ENCODE results near the gene PRRG4. TPM values are rescaled to one million over a fixed set of nuclear protein-coding genes. Genes with fewer than 3 reads are reported as not detected.
A peak's percentile ranks its signal among the peaks of the same experiment; 100 is the strongest.
"Not testable (repeated sequence)": the region's sequence is repeated elsewhere in the genome, so short reads cannot be mapped to it uniquely, and the experiment has no call there.

The PRRG4 gene
- total RNA-seq, 1 donor from 2014 or later = 1.1 TPM

- intact Hi-C loops (cut with micrococcal nuclease) = no loop called here
- no peak overlapping the region for H3K4me3 Mint-ChIP-seq (ENCODE audit: low read depth)
- no peak for DNase-seq (ENCODE audit: low spot score)
- peaks cover 20% of the 10 kb centered on the region for H3K4me1 Mint-ChIP-seq (ENCODE audit: low read depth)
- H3K36me3 Mint-ChIP-seq (ENCODE audit: low read depth) = no peaks in the 10 kb centered on the region
- no peak overlapping the region for H3K27ac Mint-ChIP-seq
- H3K9me3 Mint-ChIP-seq = no peaks in the 10 kb centered on the region
- peaks cover 6% of the 10 kb centered on the region for H3K27me3 Mint-ChIP-seq (ENCODE audit: low read depth)
Measured at GRCh38 chr11:32817852-32818183, 11.9 kb upstream of the PRRG4 start.

GRCh38 chr11:32819187-32819586 lies 10.5 kb upstream of the PRRG4 start:
- H3K4me1 Mint-ChIP-seq (ENCODE audit: low read depth) = peaks cover 20% of the 10 kb centered on the region
- H3K27me3 Mint-ChIP-seq (ENCODE audit: low read depth) = peaks cover 6% of the 10 kb centered on the region
- H3K27ac Mint-ChIP-seq = no peak overlapping the region
- no peaks in the 10 kb centered on the region for H3K36me3 Mint-ChIP-seq (ENCODE audit: low read depth)
- no peak overlapping the region for H3K4me3 Mint-ChIP-seq (ENCODE audit: low read depth)
- intact Hi-C loops (cut with micrococcal nuclease) = no loop called here
- no peaks in the 10 kb centered on the region for H3K9me3 Mint-ChIP-seq
- DNase-seq (ENCODE audit: low spot score) = no peak

GRCh38 chr11:32820497-32820896 lies 9.2 kb upstream of the PRRG4 start:
- no peak for DNase-seq (ENCODE audit: low spot score)
- Mint-ChIP-seq H3K4me1 (ENCODE audit: low read depth) (peaks cover 19% of the 10 kb centered on the region), H3K4me3 (ENCODE audit: low read depth) (no peak overlapping the region), H3K36me3 (ENCODE audit: low read depth) (no peaks in the 10 kb centered on the region), H3K9me3 (no peaks in the 10 kb centered on the region), H3K27ac (peak overlapping the region; percentile 47), H3K27me3 (ENCODE audit: low read depth) (peaks cover 3% of the 10 kb centered on the region)
- intact Hi-C loops (cut with micrococcal nuclease) = loop anchor here (5.0 kb wide), 1 partner anchor 242 kb away; no protein-coding TSS in a partner anchor

GRCh38 chr11:32821517-32821916 lies 8.2 kb upstream of the PRRG4 start:
- Mint-ChIP-seq H3K9me3 (no peaks in the 10 kb centered on the region), H3K27me3 (ENCODE audit: low read depth) (no peaks in the 10 kb centered on the region), H3K36me3 (ENCODE audit: low read depth) (no peaks in the 10 kb centered on the region), H3K4me1 (ENCODE audit: low read depth) (peaks cover 19% of the 10 kb centered on the region), H3K4me3 (ENCODE audit: low read depth) (no peak overlapping the region), H3K27ac (peak overlapping the region; percentile 32)
- DNase-seq (ENCODE audit: low spot score) = no peak
- intact Hi-C loops (cut with micrococcal nuclease) = loop anchor here (1.0 to 5.0 kb wide), 3 partner anchors 8 to 241 kb away; partner anchors contain the start of gene PRRG4

GRCh38 chr11:32821917-32822560 lies 7.7 kb upstream of the PRRG4 start:
- H3K4me1 Mint-ChIP-seq (ENCODE audit: low read depth) = peaks cover 19% of the 10 kb centered on the region
- H3K27ac Mint-ChIP-seq = peak overlapping the region; percentile 32
- no peaks in the 10 kb centered on the region for H3K9me3 Mint-ChIP-seq
- H3K4me3 Mint-ChIP-seq (ENCODE audit: low read depth) = no peak overlapping the region
- H3K27me3 Mint-ChIP-seq (ENCODE audit: low read depth) = no peaks in the 10 kb centered on the region
- H3K36me3 Mint-ChIP-seq (ENCODE audit: low read depth) = no peaks in the 10 kb centered on the region
- intact Hi-C loops (cut with micrococcal nuclease) = loop anchor here (1.0 to 5.0 kb wide), 3 partner anchors 7 to 240 kb away; partner anchors contain the start of gene PRRG4
- no peak for DNase-seq (ENCODE audit: low spot score)

- not testable (repeated sequence) for H3K9me3 Mint-ChIP-seq
Measured at GRCh38 chr11:32823617-32824016, 6.1 kb upstream of the PRRG4 start.

DNA sequence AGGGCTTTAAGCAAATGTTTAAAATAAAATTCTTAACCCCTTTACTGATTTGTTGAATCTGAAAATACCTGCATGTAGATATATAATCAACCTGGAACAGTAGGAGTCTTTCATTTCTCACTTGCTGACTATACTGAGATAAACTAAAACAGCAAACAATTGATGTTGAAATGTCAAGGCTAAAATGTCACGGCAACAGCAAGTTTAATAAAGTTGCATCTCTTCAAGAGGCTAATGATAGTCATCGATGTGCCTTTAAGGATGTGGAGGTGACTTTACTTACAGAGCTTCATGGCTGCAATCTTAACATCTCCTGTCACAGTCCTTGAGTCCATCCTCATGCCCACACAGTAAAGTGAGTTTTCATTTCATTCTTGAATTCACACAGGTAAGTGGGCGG lies 3.6 kb upstream of the PRRG4 start:
- intact Hi-C loops (cut with micrococcal nuclease) = loop anchor here (5.0 kb wide), 1 partner anchor 896 kb away; no protein-coding TSS in a partner anchor
- Mint-ChIP-seq H3K4me3 (ENCODE audit: low read depth) (no peak overlapping the region), H3K36me3 (ENCODE audit: low read depth) (no peaks in the 10 kb centered on the region), H3K27ac (no peak overlapping the region), H3K9me3 (no peaks in the 10 kb centered on the region), H3K27me3 (ENCODE audit: low read depth) (peaks cover 14% of the 10 kb centered on the region), H3K4me1 (ENCODE audit: low read depth) (peaks cover 20% of the 10 kb centered on the region)
- DNase-seq (ENCODE audit: low spot score) = no peak

More at GRCh38 chr11:32823617-32824016, 6.1 kb upstream of the PRRG4 start:
- H3K27me3 Mint-ChIP-seq (ENCODE audit: low read depth); H3K27ac Mint-ChIP-seq; H3K4me3 Mint-ChIP-seq (ENCODE audit: low read depth); DNase-seq (ENCODE audit: low spot score); H3K36me3 Mint-ChIP-seq (ENCODE audit: low read depth): not testable (repeated sequence)
- peaks cover 16% of the 10 kb centered on the region for H3K4me1 Mint-ChIP-seq (ENCODE audit: low read depth)
- intact Hi-C loops (cut with micrococcal nuclease) = loop anchor here (5.0 kb wide), 1 partner anchor 239 kb away; no protein-coding TSS in a partner anchor

DNA sequence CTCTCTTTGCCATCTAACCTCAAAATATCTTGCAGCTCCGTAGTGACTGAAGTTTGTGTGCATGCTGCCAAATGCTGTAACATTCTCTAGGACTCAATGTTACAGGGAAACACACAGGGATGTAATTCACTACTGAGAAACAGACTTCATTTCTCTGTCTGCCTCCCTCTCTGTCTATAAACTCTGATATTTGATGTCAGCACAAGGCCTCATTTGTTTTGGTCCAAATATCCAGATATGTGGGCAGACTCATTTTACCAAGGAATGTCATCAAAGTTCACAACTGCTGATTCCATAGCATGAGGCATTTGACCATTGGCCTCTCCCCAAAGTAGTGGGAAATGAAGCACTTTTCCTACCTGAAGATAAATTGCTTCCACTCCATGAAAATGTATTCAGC lies 2.5 kb upstream of the PRRG4 start:
- Mint-ChIP-seq H3K4me1 (ENCODE audit: low read depth) (peaks cover 13% of the 10 kb centered on the region), H3K4me3 (ENCODE audit: low read depth) (no peak overlapping the region), H3K9me3 (no peaks in the 10 kb centered on the region), H3K36me3 (ENCODE audit: low read depth) (no peaks in the 10 kb centered on the region), H3K27ac (no peak overlapping the region), H3K27me3 (ENCODE audit: low read depth) (peaks cover 19% of the 10 kb centered on the region)
- DNase-seq (ENCODE audit: low spot score) = no peak
- intact Hi-C loops (cut with micrococcal nuclease) = loop anchor here (5.0 kb wide), 1 partner anchor 895 kb away; no protein-coding TSS in a partner anchor

DNA sequence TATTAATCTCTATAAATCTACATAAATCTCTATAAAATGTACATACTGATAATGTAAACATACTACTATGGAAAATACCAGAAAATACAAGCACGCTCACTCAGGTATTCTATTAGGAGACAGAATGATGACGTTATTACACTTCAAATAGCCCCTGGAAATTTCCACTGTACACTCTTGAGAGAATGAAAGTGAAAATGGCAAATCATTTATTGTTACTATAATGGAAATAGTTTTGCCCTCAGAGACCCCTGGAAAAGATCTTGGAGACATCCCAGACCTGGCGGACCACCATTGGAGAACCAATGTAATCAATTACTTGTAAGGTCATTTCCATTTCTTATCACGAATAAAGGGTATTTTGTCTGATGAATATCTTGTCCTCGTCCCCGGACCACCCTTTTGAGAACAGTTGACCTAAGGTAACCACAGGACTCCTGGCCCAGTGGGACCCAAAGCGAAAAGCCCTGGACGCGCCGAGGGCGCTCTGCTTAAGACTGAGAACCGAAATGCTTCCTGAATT lies 509 bp upstream of the PRRG4 start:
- peak overlapping the region; percentile 87 for H3K27ac Mint-ChIP-seq
- DNase-seq (ENCODE audit: low spot score) = no peak
- H3K9me3 Mint-ChIP-seq = no peaks in the 10 kb centered on the region
- no peaks in the 10 kb centered on the region for H3K36me3 Mint-ChIP-seq (ENCODE audit: low read depth)
- intact Hi-C loops (cut with micrococcal nuclease) = loop anchor here (1.0 to 5.0 kb wide), 3 partner anchors 8 to 893 kb away; partner anchors contain the start of gene QSER1
- H3K27me3 Mint-ChIP-seq (ENCODE audit: low read depth) = peaks cover 25% of the 10 kb centered on the region
- H3K4me1 Mint-ChIP-seq (ENCODE audit: low read depth) = peaks cover 13% of the 10 kb centered on the region
- peak overlapping the region; percentile 90 for H3K4me3 Mint-ChIP-seq (ENCODE audit: low read depth)

DNA sequence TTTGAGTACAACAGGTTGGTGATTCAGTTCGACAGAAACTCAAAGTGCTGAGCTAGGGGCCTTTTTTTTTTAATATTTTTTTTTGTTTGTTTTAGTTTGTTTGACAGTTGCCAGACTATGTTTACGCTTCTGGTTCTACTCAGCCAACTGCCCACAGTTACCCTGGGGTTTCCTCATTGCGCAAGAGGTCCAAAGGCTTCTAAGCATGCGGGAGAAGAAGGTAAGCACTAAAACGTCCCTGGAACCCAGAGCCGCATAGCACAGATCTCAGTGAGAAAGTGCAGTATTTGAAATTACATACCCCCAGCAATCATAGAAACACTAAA lies 649 bp downstream of the PRRG4 start:
- peaks cover 25% of the 10 kb centered on the region for H3K27me3 Mint-ChIP-seq (ENCODE audit: low read depth)
- intact Hi-C loops (cut with micrococcal nuclease) = loop anchor here (1.0 kb wide), 1 partner anchor 8 kb away; no protein-coding TSS in a partner anchor

GRCh38 chr11:32830796-32831195 lies 1.1 kb downstream of the PRRG4 start:
- H3K27me3 Mint-ChIP-seq (ENCODE audit: low read depth) = peaks cover 25% of the 10 kb centered on the region
- intact Hi-C loops (cut with micrococcal nuclease) = loop anchor here (1.0 kb wide), 1 partner anchor 8 kb away; no protein-coding TSS in a partner anchor
- no peak overlapping the region for H3K27ac Mint-ChIP-seq
- H3K4me3 Mint-ChIP-seq (ENCODE audit: low read depth) = peak overlapping the region; percentile 70
- H3K9me3 Mint-ChIP-seq = no peaks in the 10 kb centered on the region
- peaks cover 13% of the 10 kb centered on the region for H3K4me1 Mint-ChIP-seq (ENCODE audit: low read depth)
- no peak for DNase-seq (ENCODE audit: low spot score)
- H3K36me3 Mint-ChIP-seq (ENCODE audit: low read depth) = no peaks in the 10 kb centered on the region

More for the DNA sequence above, 649 bp downstream of the PRRG4 start:
- no peaks in the 10 kb centered on the region for H3K9me3 Mint-ChIP-seq
- no peaks in the 10 kb centered on the region for H3K36me3 Mint-ChIP-seq (ENCODE audit: low read depth)
- peak overlapping the region; percentile 38 for H3K27ac Mint-ChIP-seq
- peak overlapping the region; percentile 70 for H3K4me3 Mint-ChIP-seq (ENCODE audit: low read depth)
- peaks cover 13% of the 10 kb centered on the region for H3K4me1 Mint-ChIP-seq (ENCODE audit: low read depth)
- DNase-seq (ENCODE audit: low spot score) = no peak

- Mint-ChIP-seq H3K36me3 (ENCODE audit: low read depth) (no peaks in the 10 kb centered on the region), H3K4me3 (ENCODE audit: low read depth) (no peak overlapping the region), H3K9me3 (no peaks in the 10 kb centered on the region), H3K27me3 (ENCODE audit: low read depth) (peaks cover 25% of the 10 kb centered on the region), H3K4me1 (ENCODE audit: low read depth) (peaks cover 13% of the 10 kb centered on the region), H3K27ac (no peak overlapping the region)
- DNase-seq (ENCODE audit: low spot score) = no peak
- intact Hi-C loops (cut with micrococcal nuclease) = no loop called here
Measured at GRCh38 chr11:32831221-32831620, 1.5 kb downstream of the PRRG4 start.

DNA sequence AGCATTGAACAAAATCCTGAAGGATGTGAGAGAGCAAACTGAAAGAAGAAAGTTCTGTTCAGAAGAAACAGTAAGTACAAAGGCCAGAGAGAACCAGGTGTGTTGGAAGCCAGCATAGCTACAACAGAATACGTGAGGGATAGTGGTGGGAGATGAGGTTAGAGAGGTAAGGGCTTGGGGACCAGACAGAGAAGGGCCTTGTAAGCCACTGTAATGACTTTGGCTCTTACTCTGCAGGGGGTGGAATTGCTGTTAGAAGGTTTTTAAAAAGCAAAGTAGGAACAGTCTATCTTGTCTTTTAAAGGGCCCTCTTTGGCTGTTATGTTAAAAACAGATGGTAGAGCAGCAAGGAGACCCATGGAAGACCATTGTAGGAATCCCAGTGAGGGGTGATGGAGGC lies 4.2 kb downstream of the PRRG4 start:
- no peak overlapping the region for H3K27ac Mint-ChIP-seq
- DNase-seq (ENCODE audit: low spot score) = no peak
- no peaks in the 10 kb centered on the region for H3K9me3 Mint-ChIP-seq
- H3K4me1 Mint-ChIP-seq (ENCODE audit: low read depth) = peaks cover 11% of the 10 kb centered on the region
- peaks cover 23% of the 10 kb centered on the region for H3K27me3 Mint-ChIP-seq (ENCODE audit: low read depth)
- H3K4me3 Mint-ChIP-seq (ENCODE audit: low read depth) = no peak overlapping the region
- intact Hi-C loops (cut with micrococcal nuclease) = no loop called here
- H3K36me3 Mint-ChIP-seq (ENCODE audit: low read depth) = no peaks in the 10 kb centered on the region

Measured in activated T-helper 2 cell treated with anti-CD3 and anti-CD28 coated beads, Interferon-gamma antibody, Interleukin-2, Interleukin-4, amounts not matched to agents 10 μg/mL and 5 μg/mL and 100 μg/mL, durations not matched to agents 14 hours and 24 hours and 36 hours (primary cell).